Cardiac septum (tissue), 1 donor: Measurements from ENCODE around the gene RASA4. TPM values are rescaled to one million over a fixed set of nuclear protein-coding genes. Genes with fewer than 3 reads are reported as not detected.
"Not testable (repeated sequence)": the region's sequence is repeated elsewhere in the genome, so short reads cannot be mapped to it uniquely, and the experiment has no call there.

Experiments
- DNase-seq: peaks from one replicate; pipeline ENCODE4 v3.0.0-alpha.2; 2020; ENCODE audit warnings: low spot score
- intact Hi-C: fragments of 100-400 bp; cut with DNase I; formaldehyde crosslinking; loops from one replicate; pipeline ENCODE4 v1.14.0; 2022
- long read RNA-seq: library from polyadenylated mRNA; unstranded; transcript quantifications from one replicate; pipeline ENCODE4 v2.0.0, GENCODE V29; 2021
- total RNA-seq: library from RNA; stranded (reverse); fragmentation: NEBNext Ultra II Directional; extraction: Animal tissue kit (Norgen Biotek cat#: 25700); gene quantifications from one replicate; pipeline ENCODE4 v1.2.1, GENCODE V29; 2021
- donor health status: DM: no; HTN: no; CAD: no.

RASA4 gene
- 40.9 TPM for total RNA-seq
- long read RNA-seq, full-length matches to known transcripts = 7 of 13 reads
- long read RNA-seq, partial matches to known transcripts = 4 of 13 reads
- long read RNA-seq, other reads (novel, unspliced or antisense) = 2 of 13 reads

DNA sequence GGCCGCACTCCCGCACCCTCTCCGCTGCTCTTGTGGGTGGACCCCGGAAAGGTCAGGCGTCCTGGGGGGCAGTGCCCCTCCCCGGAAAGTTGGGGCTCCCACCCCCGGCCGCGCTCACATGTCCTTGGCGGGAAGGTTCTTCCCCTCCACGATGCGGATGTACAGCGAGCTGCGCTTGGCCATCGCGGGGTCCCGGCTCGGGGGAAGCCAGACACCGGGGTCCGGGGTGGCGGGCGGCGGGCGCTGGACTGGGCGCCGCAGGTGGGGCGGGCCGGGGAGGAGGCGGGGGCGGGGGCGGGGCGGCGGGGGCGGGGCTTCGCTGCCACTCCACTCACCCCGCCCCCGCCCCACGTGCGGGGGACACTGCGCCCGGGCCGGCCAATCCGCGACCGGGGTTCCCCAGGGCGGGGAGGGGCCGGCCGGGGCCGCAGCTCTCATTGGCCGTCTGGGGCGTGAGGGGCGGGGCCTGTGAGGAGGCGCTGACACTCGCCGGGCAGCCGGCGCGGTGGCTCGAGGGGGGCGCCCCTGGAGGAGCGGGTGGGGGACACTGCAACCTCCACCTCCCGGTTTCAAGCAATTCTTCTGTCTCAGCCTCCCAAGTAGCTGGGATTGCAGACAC is at the start of gene RASA4:
TSS of gene RASA4 (minus strand) at position 250 of the 619 bp plus-strand sequence. CDS start at position 183, 67 bp downstream.
- intact Hi-C loops = not testable (repeated sequence)
- DNase-seq = peak; percentile 77

- DNase-seq = peak; percentile 38
- intact Hi-C loops = not testable (repeated sequence)
Measured at GRCh38 chr7:102664765-102665164, 48.2 kb upstream of the RASA4 start.

GRCh38 chr7:102649924-102650323 is 33.4 kb upstream of the RASA4 start, which contains the start of gene SPDYE2B:
Gene SPDYE2B (plus strand): TSS chr7:102650319. CDS start chr7:102652349, 2,030 bp downstream.
- DNase-seq, intact Hi-C loops: not testable (repeated sequence)

- intact Hi-C loops = not testable (repeated sequence)
- DNase-seq = peak; percentile 75
Measured at GRCh38 chr7:102647813-102648212, 31.3 kb upstream of the RASA4 start.

DNA sequence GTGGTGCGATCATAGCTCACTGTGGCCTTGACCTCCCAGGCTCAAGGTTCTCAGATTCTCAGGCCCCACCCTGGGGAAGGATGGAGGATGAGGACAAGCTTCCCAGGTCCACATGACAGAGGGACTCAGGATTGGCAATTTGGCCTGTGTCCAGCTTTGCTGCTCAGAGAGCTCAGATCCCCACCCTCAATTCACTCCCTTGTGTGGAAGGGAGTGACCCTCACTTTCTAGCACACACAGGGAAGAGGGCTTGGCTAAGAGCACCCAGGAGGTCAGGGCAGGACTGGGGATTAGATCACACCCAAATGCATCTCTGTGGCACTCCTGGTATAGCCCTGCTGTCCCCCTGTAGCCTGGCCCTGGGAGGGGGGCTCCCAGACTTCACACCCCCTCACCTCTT is 26.8 kb upstream of the RASA4 start:
- intact Hi-C loops, DNase-seq: not testable (repeated sequence)

- DNase-seq, intact Hi-C loops: not testable (repeated sequence)
Measured at GRCh38 chr7:102642691-102643090, 26.1 kb upstream of the RASA4 start, which contains the start of gene UPK3BL1. Gene UPK3BL1 (minus strand): TSS chr7:102642791. CDS start chr7:102642741, 50 bp downstream.

- intact Hi-C loops = not testable (repeated sequence)
- peak; percentile 58 for DNase-seq
Measured at GRCh38 chr7:102638848-102639247, 22.3 kb upstream of the RASA4 start.

DNA sequence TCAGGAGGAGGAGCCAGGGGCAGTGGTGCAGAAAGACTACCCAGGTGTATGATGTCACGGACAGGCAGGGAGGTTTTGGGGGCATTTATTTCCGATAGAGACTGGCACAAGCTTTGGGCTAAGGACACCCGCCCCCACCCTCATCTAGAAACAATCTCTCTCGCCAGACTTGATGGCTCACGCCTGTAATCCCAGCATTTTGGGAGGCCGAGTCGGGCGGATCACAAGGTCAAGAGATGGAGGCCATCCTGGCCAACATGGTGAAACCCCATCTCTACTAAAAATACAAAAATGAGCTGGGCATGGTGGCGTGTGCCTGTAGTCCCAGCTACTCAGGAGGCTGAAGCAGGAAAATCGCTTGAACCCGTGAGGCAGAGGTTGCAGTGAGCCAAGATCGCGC is 20.4 kb upstream of the RASA4 start:
- intact Hi-C loops, DNase-seq: not testable (repeated sequence)

DNA sequence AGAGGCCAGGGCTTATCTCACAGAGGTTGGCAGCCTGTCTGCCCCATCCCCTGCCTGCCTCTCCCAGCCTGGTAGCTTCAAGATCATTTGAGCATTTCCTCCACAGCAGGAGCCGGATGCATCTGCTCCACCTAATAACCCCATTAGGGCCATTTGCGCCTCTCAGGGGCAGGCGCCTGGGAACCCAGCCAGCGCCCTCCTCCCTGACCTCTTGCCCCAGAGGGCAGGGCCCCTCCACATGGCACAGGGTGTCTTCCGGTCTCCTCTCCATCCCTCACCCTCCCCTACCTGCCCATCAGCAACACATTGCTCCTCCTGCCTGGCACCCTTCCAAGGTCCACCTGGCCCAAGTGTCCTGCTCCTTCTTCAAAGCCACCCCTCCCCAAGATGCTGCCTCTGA is 18.8 kb upstream of the RASA4 start:
- DNase-seq, intact Hi-C loops: not testable (repeated sequence)

DNA sequence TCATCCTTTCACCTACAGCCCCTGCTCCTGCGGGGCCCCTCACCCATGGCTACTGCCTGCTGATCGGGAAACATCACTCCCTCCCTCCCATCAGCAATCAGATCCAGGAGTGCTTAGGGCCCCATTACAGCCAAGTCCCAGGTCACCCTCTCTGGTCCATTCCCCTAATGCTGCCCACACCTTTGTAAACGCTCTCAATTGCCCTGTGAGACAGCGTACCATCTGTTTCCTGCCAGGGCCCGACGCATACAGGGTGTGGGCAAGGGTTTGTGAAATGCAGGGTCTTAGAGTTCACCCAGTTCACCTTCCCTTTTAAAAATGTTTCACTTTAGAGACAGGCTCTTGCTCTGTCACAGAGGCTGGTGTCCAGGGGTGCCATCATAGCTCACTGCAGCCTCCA is 17.7 kb upstream of the RASA4 start:
- intact Hi-C loops, DNase-seq: not testable (repeated sequence)

- intact Hi-C loops = not testable (repeated sequence)
- DNase-seq = peak; percentile 56
Measured at GRCh38 chr7:102630622-102631021, 14.1 kb upstream of the RASA4 start.

DNA sequence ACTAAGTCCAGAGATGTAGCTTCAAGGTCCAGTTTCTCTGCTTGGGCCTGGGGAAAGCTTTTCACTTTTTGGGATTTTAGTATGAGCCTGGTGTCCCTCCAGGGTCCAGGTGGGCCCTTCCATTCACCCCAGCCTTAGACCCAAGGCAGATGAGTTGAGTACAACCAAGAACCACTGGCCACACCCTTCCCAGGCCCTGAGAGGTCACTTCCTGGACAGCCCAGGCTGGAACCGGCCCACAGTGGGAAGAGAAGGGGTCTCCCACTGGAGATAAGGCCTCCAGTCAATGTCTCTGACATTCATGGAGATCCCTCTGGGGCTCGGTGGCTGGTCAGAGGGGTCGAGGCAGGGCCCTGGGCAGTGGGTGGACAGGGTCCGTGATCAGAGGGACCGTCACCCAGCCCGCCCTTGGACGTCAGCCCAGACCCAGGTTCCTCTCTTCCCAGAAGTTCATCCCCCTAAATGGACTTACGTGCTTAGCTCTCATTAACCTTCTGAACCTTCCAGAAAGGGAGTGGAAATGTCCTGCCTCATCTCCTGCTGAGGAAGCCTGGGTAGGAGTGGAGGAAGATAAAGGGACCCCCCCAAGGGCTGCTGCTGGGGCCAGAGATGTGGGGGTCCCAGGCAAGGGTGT is 10.8 kb upstream of the RASA4 start:
- DNase-seq, intact Hi-C loops: not testable (repeated sequence)

GRCh38 chr7:102618122-102618521 is 1.6 kb upstream of the RASA4 start:
- intact Hi-C loops = not testable (repeated sequence)
- DNase-seq = peak; percentile 33

DNA sequence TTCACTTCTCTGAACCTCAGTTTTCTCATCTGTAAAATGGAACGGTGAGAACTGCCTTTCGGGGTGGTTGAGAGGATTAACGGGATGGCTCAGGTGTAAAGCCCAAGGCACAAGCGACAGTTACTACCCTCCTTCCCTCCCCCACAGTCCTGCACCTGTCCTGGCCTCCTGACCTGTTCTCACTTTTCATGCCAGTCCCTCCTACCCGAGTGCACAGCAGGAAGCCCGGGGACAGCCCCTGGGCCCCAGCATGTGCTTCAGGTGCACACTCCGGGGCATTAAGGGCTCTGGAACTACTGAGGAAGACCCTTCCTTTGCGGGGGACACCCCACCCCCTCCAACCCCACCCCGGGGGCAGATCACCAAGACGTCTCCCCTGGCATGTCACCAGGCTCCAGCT is 626 bp downstream of the RASA4 start:
- DNase-seq, intact Hi-C loops: not testable (repeated sequence)

GRCh38 chr7:102614873-102615272 is 1.7 kb downstream of the RASA4 start:
- intact Hi-C loops, DNase-seq: not testable (repeated sequence)

GRCh38 chr7:102614346-102614697 is 2.2 kb downstream of the RASA4 start:
- DNase-seq, intact Hi-C loops: not testable (repeated sequence)

DNA sequence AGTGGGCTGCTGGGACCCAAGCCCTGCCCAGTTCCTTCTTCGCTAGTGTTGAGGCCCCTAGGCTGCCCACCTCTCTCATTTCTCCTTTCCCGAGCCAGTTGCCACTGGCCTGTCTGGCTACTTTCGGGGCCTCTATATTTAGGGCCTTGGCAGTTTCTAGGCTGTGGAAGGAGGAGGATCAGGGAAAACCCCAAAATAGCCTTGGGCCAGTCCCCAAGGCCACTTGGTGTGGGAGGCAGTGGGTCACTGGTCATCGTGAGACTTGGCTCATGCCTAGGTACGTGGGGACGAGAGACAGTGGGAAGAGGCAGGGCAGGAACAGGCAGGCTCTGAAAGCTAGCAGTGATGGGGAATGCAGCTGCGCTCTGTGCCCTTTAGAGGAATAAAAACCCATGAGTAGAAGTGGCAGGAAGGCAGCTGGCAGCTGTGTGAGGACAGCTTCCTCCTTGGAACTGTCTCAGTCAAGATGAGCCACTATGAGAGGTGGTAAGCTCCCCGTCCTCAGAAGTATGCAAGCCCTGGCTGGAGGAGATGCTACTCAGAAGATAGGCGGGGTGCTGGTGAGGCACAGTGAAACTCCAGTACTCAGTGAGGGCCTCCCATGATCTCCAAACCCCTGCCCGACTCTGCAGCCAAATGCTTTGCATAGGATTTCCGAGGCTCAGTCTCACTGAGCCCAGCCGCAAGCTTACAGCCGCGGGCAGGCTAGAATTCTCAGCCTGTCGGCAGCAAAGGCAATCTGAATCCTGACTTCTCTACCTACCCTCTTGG is 2.8 kb downstream of the RASA4 start:
- DNase-seq = peak; percentile 35
- intact Hi-C loops = not testable (repeated sequence)

- peak; percentile 75 for DNase-seq
- intact Hi-C loops = not testable (repeated sequence)
Measured at GRCh38 chr7:102611675-102612325, 4.8 kb downstream of the RASA4 start.

GRCh38 chr7:102611013-102611674 is 5.4 kb downstream of the RASA4 start:
- intact Hi-C loops, DNase-seq: not testable (repeated sequence)
